ENCODE data around the gene CRAT.

- TF ChIP-seq CTCF (IDR thresholded peaks at IDR 0.05) (no peak), POLR2A (IDR thresholded peaks at IDR 0.05) (no peak)
These were observed 12.8 kb downstream of the CRAT start for GRCh38 chr9:129097671-129098306.

Measured in uterus (tissue), 2 donors.